Measurements from ENCODE around the gene GPATCH3. TPM values are rescaled to one million over a fixed set of nuclear protein-coding genes. Genes with fewer than 3 reads are reported as not detected.

The GPATCH3 gene
- polyA plus RNA-seq, 1 of the 3 experiments (the other 2 are of a cell fraction), result 11.1 TPM

GRCh38 chr1:26913389-26913753, 13.1 kb upstream of the GPATCH3 start:
- TF ChIP-seq ELF1 (IDR thresholded peaks at IDR 0.05) (no peak), TEAD4 (IDR thresholded peaks at IDR 0.05; ENCODE audit: borderline replicate concordance, insufficient read depth) (no peak), GATA2 (CRISPR knock-in tag; IDR thresholded peaks at IDR 0.05) (no peak), TCF12 (IDR thresholded peaks at IDR 0.05) (no peak), RCOR1 (IDR thresholded peaks at IDR 0.05; ENCODE audit: low read length) (no peak), EP300 (IDR thresholded peaks at IDR 0.05; ENCODE audit: borderline replicate concordance in 1 of 2, low read depth in 1 of 2, low read length in 1 of 2) (no peak), SMC3 (IDR thresholded peaks at IDR 0.05; ENCODE audit: low read depth, low read length) (no peak), REST (IDR thresholded peaks at IDR 0.05; ENCODE audit: low read depth, low read length) (no peak), MXI1 (IDR thresholded peaks at IDR 0.05; ENCODE audit: low read depth, low read length) (no peak), SIN3A (IDR thresholded peaks at IDR 0.05; ENCODE audit: borderline replicate concordance, low read depth, low read length) (no peak), FOSL2 (IDR thresholded peaks at IDR 0.05; ENCODE audit: borderline replicate concordance, low read depth) (no peak), FOXM1 (IDR thresholded peaks at IDR 0.05; ENCODE audit: low read depth) (no peak), NFIC (IDR thresholded peaks at IDR 0.05; ENCODE audit: borderline replicate concordance) (no peak), FOXJ3 (CRISPR knock-in tag; IDR thresholded peaks at IDR 0.05) (no peak), JUND (IDR thresholded peaks at IDR 0.05) (no peak), YY1 (IDR thresholded peaks at IDR 0.05; ENCODE audit: low read depth) (no peak), USF2 (IDR thresholded peaks at IDR 0.05; ENCODE audit: borderline replicate concordance, low read depth, low read length) (no peak), MEF2A (IDR thresholded peaks at IDR 0.05; ENCODE audit: borderline replicate concordance, low read depth) (no peak), EZH2phosphoT487 (IDR thresholded peaks at IDR 0.05; ENCODE audit: borderline replicate concordance, low read depth) (no peak)
- TF ChIP-seq, protein P1, sequence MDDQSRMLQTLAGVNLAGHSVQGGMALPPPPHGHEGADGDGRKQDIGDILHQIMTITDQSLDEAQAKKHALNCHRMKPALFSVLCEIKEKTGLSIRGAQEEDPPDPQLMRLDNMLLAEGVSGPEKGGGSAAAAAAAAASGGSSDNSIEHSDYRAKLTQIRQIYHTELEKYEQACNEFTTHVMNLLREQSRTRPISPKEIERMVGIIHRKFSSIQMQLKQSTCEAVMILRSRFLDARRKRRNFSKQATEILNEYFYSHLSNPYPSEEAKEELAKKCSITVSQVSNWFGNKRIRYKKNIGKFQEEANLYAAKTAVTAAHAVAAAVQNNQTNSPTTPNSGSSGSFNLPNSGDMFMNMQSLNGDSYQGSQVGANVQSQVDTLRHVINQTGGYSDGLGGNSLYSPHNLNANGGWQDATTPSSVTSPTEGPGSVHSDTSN (IDR thresholded peaks at IDR 0.05), result no peak
- no peaks in the 10 kb centered on the region for H3F3A ChIP-seq (replicated peaks; ENCODE audit: insufficient read depth)
- H3K79me2 ChIP-seq (ENCODE audit: insufficient read depth), result no peaks in the 10 kb centered on the region
- DNase-seq, result no peak
- H3K4me3 ChIP-seq (ENCODE audit: low read depth in 2 of 2, low read length in 1 of 2), result no peak overlapping the region
- H2AFZ ChIP-seq (ENCODE audit: low read depth), result no peak overlapping the region
- H3K9me2 ChIP-seq, result no peaks in the 10 kb centered on the region
- H3K4me2 ChIP-seq, result no peak overlapping the region
- peaks cover 0 to 8% of the 10 kb centered on the region in 2 experiments; a peak in 1 of 4 replicates for H3K4me1 ChIP-seq (ENCODE audit: control insufficient read depth in 1 of 2, insufficient read depth in 2 of 2, low read depth in 1 of 2, low read length in 1 of 2)
- POLR2A ChIA-PET, result no interaction called here
- no peak overlapping the region for H3K9ac ChIP-seq
- no peaks in the 10 kb centered on the region for H4K20me1 ChIP-seq (ENCODE audit: insufficient read depth)
- CTCF ChIA-PET, result interaction anchor here (0.9 to 1.2 kb wide), 3 partner anchors 18 to 84 kb away, joined by 3 to 4 read pairs (median 3); no protein-coding TSS in a partner anchor
- H3K9me3 ChIP-seq, result no peaks in the 10 kb centered on the region
- no peak overlapping the region for H3K27ac ChIP-seq (ENCODE audit: low read depth in 2 of 2, low read length in 1 of 2)
- WGBS (ENCODE audit: low lambda C conversion rate), result 100% methylated on average over 1 of the region's 5 CpGs
- H3K27me3 ChIP-seq (ENCODE audit: insufficient read depth), result no peaks in the 10 kb centered on the region; the same call in 1 of the 2 replicates
- H3K36me3 ChIP-seq (replicated peaks in 1 of 2; ENCODE audit: control insufficient read depth in 1 of 2, insufficient read depth in 2 of 2, low read length in 1 of 2), result no peaks in the 10 kb centered on the region

Data from SK-N-SH (cell line).